Glomerular visceral epithelial cell (primary cell): Measurements from ENCODE around the gene TTC7B.

Source experiments
- DNase-seq: peaks from one replicate; pipeline ENCODE4 v3.0.0-alpha.2; 2016; ENCODE audit errors: extremely low spot score

The TTC7B gene

DNA sequence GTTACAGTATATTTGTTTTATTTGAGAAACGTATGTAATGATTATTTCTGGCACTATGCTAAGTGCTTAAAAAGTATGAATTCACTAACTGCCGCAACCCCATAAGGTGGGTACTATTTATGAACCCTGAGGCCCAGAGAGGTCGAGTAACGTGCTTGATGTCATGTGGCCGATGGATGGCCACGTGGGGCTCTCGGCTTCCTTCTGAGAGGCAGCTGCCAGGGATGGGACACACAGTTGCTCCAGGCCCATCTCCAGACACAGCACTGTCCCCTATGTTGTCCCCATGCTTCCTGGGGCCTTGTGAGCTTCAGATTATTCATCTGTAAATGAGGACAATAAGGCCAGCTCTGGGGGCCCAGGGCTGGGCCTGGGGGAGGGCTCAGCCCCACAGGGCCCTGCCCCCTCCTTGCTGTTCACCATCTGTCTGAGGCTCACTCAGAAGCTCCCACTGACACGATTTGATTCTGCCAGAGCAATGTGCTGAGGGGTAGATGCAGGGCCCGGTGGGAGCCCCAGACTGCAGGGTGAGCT is 304.4 kb downstream of the TTC7B start:
- DNase-seq: no peak

DNA sequence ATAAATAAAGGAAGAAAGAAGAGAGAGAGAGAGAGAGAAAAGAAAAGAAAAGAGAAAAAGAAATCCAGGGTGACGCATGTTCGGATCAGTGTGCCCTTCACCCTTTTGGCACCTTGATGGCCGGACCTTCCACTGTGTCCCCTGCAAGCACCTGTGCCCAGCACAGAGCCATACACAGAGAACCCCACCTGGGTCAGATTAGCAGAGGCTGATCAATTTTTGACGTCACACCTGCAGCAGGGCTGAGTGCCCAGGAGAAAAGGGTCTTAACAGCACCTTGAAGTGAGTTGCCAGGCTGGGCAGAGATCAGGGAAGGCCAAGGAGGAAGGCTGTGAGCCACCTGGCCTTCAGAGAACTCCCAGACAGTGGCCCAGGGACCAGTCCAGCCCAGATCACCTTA is 305.0 kb downstream of the TTC7B start:
- no peak for DNase-seq

- DNase-seq: no peak
These were observed 306.1 kb downstream of the TTC7B start for GRCh38 chr14:90510159-90510558.

DNA sequence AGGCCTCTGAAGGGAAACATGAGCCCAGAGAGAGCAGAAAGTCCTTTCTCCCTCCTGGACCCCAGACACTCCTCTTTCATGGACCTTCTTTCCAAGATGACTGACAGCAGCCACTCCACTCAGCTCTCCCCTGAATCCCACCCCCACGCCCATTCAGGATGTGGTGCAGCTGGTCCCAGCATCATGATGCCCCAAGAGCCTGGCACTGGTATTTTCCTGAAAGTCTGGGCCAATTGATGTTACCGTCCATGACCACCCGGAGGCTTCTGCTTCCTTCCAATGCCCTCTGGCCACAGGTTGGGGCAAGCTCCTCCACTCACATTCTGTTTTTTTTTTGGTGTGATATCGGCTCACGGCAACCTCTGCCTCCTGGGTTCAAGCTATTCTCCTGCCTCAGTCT is 306.8 kb downstream of the TTC7B start:
- no peak for DNase-seq

DNA sequence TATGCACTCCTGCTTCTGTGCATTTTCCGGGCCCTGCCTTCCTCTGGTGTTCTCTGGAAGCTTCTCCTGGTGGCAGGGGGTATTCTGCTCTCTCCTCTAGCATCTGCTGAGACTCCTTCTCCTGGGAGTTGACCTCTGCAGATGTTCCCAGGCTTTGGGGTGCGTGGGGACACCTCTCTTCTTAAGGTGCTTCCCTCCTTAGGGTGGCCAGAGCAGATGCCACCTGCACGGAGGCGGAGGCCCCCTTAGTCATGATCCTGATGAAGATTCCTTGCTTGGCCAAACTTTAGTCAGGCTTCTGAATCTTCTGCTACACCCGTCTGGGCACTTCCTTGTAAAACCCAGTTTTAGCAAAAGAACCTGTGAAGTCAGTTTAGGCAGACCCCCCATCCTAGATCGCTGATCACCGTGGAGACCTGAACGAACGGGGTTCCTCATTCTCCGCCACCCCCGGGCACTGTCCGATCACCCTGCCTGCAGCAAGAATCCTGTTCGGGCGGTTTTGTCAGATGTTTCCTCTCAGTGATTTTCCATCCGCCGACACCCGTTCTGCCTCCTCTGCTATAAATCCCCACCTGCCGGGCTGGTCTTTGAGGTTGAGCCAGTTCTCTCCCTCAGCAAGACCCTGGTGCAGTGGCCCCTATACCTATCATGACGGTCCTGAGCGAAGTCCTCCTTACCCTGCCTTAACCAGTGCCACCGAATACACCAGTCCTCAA is 307.5 kb downstream of the TTC7B start:
- DNase-seq: no peak

GRCh38 chr14:90508036-90508435 is 308.2 kb downstream of the TTC7B start:
- no peak for DNase-seq

GRCh38 chr14:90507428-90507827 is 308.8 kb downstream of the TTC7B start:
- DNase-seq: no peak

DNA sequence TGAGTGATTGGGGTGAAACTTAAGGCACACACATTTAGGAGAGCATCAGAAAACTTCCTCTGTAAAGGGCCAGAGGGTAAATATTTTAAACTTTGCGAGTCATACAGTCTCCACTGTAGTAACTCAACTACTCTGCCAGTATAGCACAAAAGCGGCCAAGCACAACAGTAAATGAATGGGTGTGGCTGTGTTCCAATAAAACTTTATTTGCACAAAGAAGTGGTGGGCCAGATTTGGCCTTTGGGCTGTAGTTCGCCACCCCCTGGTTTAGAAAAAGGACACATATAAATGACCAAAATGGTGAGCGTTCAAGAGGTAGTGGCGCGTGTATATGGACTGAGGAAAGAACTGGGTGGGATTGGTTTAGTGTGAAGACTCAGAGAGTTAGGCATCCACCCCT is 309.5 kb downstream of the TTC7B start:
- DNase-seq: no peak

DNA sequence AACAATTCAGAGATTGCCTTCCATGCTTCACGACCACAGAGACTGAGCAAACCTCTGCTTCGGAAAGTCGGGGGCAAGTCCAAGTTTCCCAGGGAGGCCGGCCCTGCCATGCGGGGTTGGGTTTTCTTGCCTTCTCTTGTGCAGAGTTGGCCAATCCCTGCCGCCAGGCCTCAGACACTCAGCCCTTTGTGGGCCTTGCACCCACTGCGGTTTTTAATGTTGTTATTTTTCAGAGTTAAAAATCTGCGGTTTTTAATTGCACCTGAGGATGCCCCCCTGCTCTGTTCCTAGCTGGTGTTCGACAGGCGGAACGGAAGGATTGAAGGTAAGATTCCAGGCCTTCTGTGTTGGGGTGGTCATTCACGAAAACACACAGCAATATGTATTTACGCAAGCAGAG is 310.7 kb downstream of the TTC7B start:
- no peak for DNase-seq

- DNase-seq: no peak
These were observed 311.6 kb downstream of the TTC7B start for GRCh38 chr14:90504643-90505042.

DNA sequence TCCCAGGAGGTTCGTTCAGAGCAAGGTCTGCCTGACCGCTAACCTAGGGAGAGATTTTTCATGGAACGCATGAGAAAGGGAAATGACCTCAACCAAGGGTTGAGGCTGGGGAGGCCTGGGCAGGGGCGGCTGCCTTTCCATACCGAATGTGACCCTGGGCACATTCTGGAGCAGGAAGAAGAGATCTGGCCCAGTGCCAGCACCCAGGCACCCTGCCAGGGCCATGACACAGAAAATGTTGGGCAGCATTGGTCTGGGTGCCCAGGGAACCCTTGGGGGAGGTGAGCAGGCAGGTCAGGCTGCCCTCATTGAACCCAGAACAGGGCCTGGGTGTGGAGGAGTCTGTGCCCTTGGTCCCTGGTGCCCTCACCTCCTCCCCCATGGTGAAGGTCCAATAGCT is 312.6 kb downstream of the TTC7B start:
- peak; percentile 56 for DNase-seq

GRCh38 chr14:90502760-90503159 is 313.5 kb downstream of the TTC7B start:
- no peak for DNase-seq

GRCh38 chr14:90500665-90501370 is 315.4 kb downstream of the TTC7B start:
- DNase-seq: no peak

DNA sequence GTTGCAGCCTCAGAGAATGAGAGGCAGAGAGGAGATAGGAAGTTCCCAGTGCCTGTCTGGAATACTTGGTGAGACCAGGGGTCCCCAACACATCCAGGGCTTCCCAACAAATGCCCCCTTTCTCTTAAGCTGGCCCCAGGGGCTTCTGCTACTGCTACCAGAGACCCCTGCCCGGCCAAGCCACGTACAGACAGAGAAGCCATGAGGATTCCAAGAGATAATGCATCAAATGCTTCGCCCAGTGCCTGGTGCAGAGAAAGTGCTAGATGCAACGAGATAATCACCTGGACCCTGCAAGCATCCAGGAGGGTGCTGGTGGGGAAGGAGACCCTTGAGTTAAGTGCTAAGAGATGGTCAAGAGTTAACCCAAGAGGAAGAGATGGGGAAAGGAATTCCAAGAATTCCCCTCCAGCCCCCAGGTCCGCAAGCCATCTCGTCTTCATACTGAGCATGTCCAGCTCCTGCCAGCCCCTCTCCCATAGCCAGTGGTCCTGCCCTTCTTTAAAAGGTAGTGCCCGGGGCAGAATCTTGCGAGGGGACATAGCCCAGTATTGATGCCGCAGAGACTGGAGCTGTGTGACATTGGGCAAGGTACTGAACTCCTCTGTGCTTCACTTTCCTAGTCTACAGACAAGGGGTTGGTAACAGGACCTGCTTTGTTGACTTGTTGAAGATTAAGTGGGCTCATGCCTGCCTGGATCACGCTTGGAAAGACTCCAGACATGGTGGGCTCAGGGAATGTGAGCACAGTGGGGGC is 316.1 kb downstream of the TTC7B start:
- no peak for DNase-seq

DNA sequence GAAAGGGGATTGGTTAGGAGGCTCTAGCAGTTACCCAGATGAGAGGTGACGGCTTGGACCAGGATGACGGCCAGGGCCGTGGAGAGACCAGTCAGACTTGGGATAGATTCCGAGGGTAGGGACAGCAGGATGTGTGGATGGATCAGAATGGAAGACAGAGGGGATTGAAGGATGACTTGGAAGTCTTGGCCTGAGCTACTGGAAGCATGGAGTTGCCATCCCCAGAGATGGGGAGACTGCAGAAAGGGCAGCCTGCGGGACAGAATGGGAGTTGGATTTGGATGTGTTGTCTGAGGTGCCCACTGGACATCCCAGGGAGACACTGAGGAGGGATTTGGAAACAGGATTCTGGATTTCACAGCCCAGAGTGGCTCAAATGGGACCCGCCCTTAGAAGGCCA is 317.1 kb downstream of the TTC7B start:
- no peak for DNase-seq

DNA sequence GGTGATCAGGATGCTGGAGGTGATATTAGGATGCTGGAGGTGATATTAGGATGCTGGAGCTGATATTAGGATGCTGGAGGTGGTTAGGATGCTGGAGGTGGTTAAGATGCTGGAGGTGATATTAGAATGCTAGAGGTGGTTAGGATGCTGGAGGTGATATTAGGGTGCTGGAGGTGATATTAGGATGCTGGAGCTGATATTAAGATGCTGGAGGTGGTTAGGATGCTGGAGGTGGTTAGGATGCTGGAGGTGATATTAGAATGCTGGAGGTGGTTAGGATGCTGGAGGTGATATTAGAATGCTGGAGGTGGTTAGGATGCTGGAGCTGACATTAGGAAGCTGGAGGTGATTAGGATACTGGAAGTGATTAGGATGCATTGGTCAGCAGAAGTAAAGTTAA is 318.0 kb downstream of the TTC7B start:
- no peak for DNase-seq

GRCh38 chr14:90496379-90496778 is 319.9 kb downstream of the TTC7B start:
- DNase-seq: no peak

GRCh38 chr14:90495357-90496276 is 320.6 kb downstream of the TTC7B start:
- peak; percentile 57 for DNase-seq

DNA sequence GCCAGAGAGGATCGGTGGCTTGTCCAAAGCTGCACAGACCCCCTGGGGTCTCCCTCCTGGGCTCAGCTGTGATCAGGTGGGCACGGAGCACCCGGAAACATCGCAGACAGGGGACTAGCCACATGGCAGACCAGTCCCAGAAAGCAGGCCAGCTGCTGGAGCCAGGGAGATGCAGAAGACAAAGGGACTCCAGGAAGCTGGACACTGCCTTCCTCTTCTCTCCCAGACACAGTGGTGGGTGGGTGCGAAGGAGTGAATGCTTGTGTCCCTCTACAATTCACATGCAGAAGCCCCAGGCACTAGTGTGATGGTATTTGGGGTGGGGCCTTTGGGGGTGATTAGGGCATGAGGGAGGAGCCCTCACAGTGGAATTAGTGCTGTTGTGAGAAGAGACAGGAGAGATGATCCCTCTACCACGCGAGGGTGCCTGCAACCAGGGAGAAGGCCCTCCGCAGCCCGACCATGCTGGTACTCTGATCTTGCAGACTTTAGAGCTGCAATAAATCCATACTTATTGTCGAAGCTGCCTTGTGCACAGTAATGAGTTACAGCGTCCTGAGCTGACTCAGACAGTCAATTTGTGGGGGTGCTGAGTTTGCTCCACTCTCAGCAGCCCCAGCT is 324.2 kb downstream of the TTC7B start:
- DNase-seq: no peak

- DNase-seq: no peak
These were observed 324.9 kb downstream of the TTC7B start for GRCh38 chr14:90491221-90491885.

GRCh38 chr14:90490720-90491050 is 325.5 kb downstream of the TTC7B start:
- DNase-seq: no peak
